GM12874 (cell line): ENCODE data around the gene CFAP61.

ENCODE experiments used
- TF ChIP-seq, protein P1 (sequence below): IDR thresholded peaks from 2 replicates; pipeline ENCODE4 v1.5.1; 2011; ENCODE audit warnings: low read depth, mild to moderate bottlenecking, control low read depth, low read length, moderate library complexity; ENCODE audit not compliant: insufficient read depth

Gene CFAP61

DNA sequence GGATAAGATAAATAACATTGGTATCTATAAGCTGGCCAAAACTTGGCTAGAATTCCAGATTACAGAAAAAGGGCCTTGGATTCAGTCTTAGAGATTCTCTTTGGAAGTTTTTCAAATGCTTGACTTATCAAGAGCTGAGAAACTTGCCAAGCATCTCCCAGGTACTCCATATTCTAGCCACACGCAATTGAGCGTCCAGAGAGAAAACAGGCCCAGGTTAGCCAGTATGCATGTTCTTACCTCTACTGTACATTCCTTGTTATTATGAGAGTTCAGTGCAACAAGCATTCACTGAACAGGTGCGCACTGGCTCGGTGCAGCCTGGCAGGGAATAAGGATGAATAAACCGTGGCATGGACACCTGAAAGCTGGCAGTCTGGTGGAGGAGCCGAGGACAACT lies 13.7 kb upstream of the CFAP61 start:
- TF ChIP-seq, protein P1, sequence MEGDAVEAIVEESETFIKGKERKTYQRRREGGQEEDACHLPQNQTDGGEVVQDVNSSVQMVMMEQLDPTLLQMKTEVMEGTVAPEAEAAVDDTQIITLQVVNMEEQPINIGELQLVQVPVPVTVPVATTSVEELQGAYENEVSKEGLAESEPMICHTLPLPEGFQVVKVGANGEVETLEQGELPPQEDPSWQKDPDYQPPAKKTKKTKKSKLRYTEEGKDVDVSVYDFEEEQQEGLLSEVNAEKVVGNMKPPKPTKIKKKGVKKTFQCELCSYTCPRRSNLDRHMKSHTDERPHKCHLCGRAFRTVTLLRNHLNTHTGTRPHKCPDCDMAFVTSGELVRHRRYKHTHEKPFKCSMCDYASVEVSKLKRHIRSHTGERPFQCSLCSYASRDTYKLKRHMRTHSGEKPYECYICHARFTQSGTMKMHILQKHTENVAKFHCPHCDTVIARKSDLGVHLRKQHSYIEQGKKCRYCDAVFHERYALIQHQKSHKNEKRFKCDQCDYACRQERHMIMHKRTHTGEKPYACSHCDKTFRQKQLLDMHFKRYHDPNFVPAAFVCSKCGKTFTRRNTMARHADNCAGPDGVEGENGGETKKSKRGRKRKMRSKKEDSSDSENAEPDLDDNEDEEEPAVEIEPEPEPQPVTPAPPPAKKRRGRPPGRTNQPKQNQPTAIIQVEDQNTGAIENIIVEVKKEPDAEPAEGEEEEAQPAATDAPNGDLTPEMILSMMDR, result no peak

DNA sequence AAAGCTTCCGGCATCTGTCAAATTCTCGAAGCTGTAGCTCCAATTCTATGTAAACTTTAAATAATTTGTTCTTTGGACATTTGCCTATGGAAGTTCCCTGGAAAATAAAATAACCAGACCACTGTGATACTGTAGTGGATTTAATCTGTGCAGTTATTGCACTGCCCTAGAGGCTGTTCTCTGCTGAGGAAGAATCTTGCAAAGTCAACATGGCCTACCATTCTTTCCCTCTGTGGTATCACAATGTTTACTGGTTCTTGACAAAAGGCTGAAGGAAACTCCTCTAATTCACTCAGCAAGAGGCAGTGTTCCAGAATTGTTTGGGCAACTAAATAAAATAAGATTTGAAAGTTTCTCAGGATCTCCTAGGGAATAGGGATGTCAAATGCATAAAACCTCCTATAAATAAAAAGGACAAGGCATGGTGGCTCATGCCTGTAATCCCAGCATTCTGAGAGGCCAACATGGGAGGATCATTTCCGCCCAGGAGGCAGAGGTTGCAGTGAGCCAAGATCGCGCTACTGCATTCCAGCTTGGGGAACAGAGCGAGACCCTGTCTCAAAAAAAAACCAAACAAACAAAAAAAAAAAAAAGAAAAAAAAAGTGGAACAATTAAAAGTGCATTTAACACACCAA lies 12.5 kb upstream of the CFAP61 start:
- TF ChIP-seq, protein P1, result no peak

DNA sequence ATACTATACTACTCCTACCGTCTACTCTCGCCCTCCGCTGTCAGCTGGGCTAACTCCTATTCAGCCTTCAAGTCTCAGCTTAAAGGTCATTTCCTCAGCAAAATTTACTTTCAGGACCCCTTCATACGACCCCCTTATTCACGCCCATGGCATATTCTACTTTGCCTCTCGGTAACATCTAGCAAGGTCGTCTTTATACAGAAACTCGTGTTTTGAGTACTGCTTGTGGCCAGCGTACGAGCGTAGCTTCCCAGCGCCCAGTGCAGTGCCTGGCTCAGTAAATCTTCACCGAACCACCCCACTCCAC lies 612 bp upstream of the CFAP61 start:
- TF ChIP-seq, protein P1, result no peak

DNA sequence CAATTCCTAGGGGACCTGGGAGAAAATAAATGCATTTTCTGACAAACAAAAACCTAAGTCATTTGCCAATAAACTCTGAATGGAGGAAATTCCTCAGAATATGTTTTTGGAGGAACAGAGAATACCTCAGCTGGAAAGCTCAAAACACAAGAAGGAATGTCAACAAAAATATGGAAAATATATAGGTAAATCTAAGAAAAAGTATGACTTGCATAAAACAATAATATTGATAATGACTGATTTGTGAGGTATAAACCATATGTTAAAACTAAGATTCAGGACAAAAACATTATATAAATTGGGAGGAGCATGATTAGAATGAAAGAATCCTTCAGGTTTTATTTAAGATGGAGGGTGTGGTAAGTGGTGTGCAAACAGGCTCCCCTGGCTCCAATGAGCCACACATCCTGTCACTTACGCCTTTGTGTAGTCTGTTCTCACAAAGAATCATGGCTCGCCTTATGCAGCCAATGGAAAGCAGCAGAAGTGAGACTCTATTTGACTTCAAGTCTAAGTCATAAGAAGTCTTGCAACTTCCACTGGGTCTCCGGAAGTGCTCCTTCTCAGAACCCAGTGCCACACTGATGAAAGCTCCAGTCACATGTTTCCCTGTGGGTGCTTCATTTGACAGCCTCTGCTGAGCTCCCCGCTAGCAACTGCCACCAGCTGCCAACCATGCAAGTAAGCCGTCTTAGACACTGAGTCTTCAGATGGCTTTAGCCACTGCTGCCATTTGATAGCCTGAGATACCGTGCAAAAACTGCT lies 8.1 kb downstream of the CFAP61 start:
- TF ChIP-seq, protein P1, result no peak

DNA sequence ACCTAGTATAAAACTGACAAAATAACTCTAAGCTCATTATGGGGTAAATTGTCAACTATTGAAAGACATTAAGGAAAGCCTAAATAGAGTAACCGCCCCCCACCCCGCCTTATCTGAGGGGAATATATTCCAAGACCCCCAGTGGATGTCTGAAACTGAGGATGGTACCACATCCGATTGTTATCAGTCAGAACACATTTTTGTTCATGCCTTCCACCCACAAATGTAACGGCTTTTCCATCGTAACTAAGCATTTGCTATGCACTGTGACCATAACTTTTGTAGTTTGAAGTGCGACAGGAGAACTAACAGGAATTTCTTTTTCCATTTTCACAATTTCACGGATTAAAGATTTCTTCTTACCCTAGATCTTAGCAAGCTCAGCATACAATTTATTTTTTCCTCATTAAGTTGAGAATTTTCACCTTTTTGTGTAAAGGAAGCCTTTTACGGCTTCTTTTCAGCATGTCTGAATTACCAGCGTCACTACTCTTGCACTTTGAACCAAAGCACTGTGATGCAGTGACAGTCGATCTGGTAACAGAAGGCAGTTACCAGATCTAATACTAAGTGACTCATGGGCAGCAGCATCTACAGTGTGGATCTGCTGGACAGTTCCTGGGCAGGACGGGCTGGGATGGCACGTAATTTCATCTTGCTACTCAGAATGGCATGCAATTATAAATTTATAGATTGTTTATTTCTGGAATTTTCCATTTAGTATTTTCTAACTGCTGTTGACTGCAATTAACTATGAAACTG lies 11.8 kb downstream of the CFAP61 start:
- TF ChIP-seq, protein P1, result no peak

DNA sequence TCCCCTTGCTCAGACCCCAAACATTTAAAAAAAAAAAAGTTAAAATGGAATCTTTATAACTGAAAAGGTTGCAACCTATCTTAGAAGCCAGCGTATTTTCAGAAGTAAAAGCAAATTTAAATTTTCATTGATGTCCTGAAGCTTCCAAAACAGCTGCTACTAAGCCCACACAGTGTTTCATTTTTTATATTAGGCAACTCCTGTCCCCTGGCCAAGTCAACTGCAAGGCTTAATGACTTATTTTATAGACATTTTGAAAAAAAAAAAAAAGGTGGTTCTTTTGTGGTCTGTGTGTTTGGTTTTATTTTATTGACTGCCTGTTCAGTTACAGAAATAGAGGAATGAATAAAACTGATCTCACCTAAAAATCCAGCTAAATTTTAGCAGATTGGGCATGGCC lies 13.0 kb downstream of the CFAP61 start:
- TF ChIP-seq, protein P1, result no peak
